Measurements from ENCODE around the gene EYA2. TPM values are rescaled to one million over a fixed set of nuclear protein-coding genes. Genes with fewer than 3 reads are reported as not detected.

EYA2 gene
- total and polyA plus RNA-seq, 2 donors = 0.70 to 2.2 TPM

DNA sequence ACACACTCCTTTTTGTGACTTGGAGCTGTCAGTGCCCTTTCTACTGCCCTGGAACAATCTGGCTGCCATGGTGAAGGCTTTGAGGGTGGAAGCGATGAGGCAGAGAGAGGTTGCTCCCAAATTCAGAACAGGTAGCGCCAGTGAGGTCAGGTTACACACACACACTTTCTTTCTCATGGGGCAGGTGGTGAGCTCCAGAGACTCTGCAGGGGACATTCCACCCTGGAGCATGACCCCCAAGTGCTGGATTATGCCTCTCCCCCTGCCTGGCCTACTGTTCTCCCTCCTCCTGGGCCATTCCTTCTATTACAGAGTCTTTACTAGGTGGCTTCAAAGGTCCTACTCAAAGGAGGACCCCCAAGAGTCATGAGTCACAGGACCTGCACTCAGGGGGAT lies 98.0 kb downstream of the EYA2 start:
- no peaks in the 10 kb centered on the region for H3K36me3 ChIP-seq (ENCODE audit: insufficient read depth)
- no peak overlapping the region for H3K4me3 ChIP-seq (ENCODE audit: low read depth, low read length)
- 94% methylated on average over 2 of the region's 2 CpGs for WGBS
- no peaks in the 10 kb centered on the region for H3K4me1 ChIP-seq (ENCODE audit: insufficient read depth)
- DNase-seq (ENCODE audit: extremely low spot score) = no peak
- no peak overlapping the region for H3K27ac ChIP-seq (ENCODE audit: low read depth)

DNA sequence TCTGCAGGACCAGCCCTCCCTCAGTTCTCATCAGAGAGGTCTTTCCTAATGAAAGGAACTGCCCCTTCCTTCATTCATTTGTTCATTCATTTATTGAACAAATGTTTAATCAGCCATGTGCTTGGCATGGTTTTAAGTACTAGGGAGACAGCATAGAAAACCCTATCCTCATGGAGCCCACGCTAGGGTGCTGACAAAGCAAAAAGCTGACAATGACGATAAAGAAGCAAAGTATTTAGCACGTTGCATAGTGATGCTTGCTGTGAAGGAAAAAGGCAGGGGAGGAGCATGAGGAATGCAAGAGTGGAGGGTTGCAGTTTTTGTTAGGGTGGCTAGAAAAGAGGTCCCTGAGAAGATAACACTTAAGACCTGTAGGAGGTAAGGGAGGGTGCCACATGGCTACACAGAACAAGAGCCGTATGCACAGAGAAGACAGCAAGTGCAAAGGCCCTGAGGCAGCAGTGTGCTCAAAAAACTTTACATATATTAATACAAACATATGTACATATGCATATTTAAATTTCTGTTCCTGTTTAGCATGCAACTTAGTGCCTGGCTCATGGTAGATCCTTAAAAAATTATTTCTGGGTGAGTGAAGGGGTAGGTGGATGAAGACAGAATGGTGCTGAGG lies 98.9 kb downstream of the EYA2 start:
- DNase-seq (ENCODE audit: extremely low spot score) = no peak
- H3K36me3 ChIP-seq (ENCODE audit: insufficient read depth) = no peaks in the 10 kb centered on the region
- H3K4me3 ChIP-seq (ENCODE audit: low read depth, low read length) = no peak overlapping the region
- no peak overlapping the region for H3K27ac ChIP-seq (ENCODE audit: low read depth)
- WGBS = 77% methylated on average over 4 of the region's 4 CpGs
- no peaks in the 10 kb centered on the region for H3K4me1 ChIP-seq (ENCODE audit: insufficient read depth)

DNA sequence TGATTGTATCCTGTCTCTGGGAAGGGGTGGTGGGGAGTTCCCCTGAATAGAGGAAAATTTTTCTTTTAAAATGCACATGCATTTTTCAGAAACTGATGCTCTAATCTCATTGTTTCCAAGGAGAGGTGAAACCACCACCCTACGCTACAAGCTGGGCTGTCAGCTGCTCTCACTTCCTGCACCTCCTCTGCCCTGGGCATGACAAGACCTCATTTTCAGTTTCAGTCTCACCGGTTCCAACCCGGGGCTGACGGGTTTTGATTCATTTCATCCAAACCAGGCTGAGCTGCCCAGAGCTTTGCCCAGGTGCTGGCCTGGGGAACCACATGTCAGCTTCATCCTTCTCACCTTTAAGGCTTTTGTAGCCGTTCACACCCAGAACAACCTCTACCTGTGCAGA lies 99.7 kb downstream of the EYA2 start:
- Histone ChIP-seq H3K36me3 (ENCODE audit: insufficient read depth) (no peaks in the 10 kb centered on the region), H3K4me1 (ENCODE audit: insufficient read depth) (no peaks in the 10 kb centered on the region), H3K4me3 (ENCODE audit: low read depth, low read length) (no peak overlapping the region), H3K27ac (ENCODE audit: low read depth) (no peak overlapping the region)
- no peak for DNase-seq (ENCODE audit: extremely low spot score)
- 65% methylated on average over 5 of the region's 5 CpGs for WGBS

DNA sequence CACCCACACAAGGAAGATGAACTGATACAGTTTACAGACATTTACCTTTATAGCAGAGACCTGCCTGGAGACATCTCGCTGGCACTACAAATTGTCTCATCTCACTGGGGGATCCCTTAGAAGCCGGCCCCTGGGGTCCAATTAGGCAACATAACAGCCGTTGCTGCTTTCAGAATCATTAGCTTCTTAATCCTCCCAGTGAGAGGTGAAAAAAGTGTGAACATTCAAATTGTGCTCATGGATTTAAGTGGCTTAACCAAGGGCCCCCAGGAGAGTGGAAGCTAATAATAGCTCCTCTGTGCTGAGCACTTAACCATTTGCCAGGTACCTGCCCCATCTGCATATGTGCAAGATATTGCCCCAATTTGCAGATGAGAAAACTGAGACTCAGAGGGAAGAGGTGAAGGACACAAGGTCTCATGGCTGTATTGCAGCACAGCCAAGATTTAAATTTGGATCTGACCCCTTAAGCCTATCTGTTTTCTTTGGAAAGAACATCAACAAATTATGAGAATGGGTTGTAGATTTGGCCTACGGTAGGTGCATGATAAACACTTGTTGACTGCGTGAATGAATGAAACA lies 101.0 kb downstream of the EYA2 start:
- Histone ChIP-seq H3K4me1 (ENCODE audit: insufficient read depth) (no peaks in the 10 kb centered on the region), H3K4me3 (ENCODE audit: low read depth, low read length) (no peak overlapping the region), H3K36me3 (ENCODE audit: insufficient read depth) (no peaks in the 10 kb centered on the region), H3K27ac (ENCODE audit: low read depth) (no peak overlapping the region)
- DNase-seq (ENCODE audit: extremely low spot score) = no peak
- WGBS = 55% methylated on average over 5 of the region's 5 CpGs

DNA sequence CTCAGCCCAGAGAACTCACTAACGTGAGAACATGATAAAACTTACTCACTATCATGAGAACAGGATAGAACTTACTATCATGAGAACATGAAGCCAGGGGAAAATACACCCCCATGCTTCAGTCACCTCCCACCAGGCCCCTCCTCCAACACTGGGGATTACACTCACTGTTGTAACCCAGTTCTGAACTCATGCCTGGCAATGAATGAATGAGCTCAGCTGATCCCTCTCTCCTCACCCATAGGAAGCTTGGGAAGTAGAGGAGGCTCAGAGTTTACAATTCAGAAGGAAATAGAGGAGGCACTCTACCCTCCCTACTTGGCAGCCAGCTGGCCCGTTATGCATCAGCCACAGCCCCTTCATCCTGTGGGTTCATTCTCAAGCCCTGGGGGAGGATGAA lies 102.5 kb downstream of the EYA2 start:
- Histone ChIP-seq H3K27ac (ENCODE audit: low read depth) (no peak overlapping the region), H3K4me1 (ENCODE audit: insufficient read depth) (no peaks in the 10 kb centered on the region), H3K4me3 (ENCODE audit: low read depth, low read length) (no peak overlapping the region), H3K36me3 (ENCODE audit: insufficient read depth) (no peaks in the 10 kb centered on the region)
- 58% methylated on average over 2 of the region's 2 CpGs for WGBS
- no peak for DNase-seq (ENCODE audit: extremely low spot score)

DNA sequence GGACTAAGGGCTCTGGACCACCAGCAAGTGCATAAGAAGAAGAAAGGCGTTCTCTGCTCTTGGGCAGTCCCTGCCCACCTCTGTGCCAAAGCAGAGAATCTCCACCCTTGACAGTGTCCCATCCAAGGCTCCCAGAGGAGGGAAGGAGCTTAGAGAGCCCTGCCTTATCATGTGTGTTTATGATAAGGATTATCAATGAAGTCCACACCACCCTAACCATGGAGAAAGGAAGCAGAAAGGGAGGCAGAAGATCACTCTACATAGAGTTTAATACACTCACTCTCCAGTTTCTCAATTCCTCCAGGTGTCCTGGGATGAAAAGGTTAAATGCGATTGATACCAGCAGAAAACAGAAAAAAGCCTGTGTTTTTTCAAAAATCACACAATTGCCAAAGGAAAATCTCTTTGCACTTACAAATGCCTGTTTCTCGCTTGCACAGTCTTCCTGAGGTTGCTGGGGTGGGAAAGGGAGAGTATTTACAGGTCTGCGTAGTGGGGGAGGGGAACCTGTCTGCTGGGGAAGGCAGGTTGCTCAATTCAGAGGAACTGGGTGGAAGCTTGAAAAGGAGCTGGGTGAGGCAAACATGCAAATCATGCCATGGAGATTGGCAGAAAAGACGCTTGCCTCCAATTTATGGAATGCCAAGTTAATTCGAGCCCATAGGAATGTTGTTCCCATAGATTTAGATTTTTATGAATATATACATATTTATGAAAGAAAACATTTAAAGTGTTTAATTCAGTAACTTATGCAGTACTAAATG lies 104.0 kb downstream of the EYA2 start:
- H3K4me3 ChIP-seq (ENCODE audit: low read depth, low read length) = no peak overlapping the region
- 36% methylated on average over 6 of the region's 6 CpGs for WGBS
- DNase-seq (ENCODE audit: extremely low spot score) = no peak
- H3K27ac ChIP-seq (ENCODE audit: low read depth) = no peak overlapping the region
- no peaks in the 10 kb centered on the region for H3K4me1 ChIP-seq (ENCODE audit: insufficient read depth)
- no peaks in the 10 kb centered on the region for H3K36me3 ChIP-seq (ENCODE audit: insufficient read depth)

DNA sequence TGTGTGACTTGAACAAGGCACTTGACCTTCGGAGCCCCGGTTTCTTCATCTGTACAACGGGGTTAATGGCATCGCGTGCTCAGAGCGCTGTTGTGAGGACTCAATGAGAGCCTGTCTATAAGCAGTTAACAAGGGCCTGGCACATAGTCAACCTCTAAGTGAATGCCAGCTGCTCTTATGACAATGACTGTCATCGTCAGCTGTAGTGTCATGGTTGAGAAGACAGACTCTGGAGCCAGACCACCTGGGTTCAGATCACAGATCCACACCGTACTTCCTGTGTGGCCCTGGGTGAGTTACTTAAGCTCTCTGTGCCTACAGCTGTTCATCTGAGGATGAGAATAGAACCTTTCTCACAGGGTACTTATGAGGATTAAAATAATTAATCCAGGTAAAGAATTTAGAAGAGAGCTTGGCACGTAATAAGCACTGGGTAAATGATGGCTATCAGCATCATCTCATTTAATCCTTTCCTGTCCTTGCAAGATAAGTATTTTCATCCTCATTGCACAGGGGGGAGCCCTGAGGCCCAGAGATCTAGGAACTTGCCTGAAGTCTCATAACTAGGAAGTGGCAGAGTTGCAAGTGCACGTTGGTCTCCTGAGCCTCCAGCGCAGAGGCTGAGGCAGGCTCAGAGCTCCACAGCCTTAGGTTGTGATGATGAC lies 105.3 kb downstream of the EYA2 start:
- 82% methylated on average over 11 of the region's 11 CpGs for WGBS
- H3K4me3 ChIP-seq (ENCODE audit: low read depth, low read length) = no peak overlapping the region
- H3K36me3 ChIP-seq (ENCODE audit: insufficient read depth) = no peaks in the 10 kb centered on the region
- H3K4me1 ChIP-seq (ENCODE audit: insufficient read depth) = no peaks in the 10 kb centered on the region
- no peak for DNase-seq (ENCODE audit: extremely low spot score)
- H3K27ac ChIP-seq (ENCODE audit: low read depth) = no peak overlapping the region

DNA sequence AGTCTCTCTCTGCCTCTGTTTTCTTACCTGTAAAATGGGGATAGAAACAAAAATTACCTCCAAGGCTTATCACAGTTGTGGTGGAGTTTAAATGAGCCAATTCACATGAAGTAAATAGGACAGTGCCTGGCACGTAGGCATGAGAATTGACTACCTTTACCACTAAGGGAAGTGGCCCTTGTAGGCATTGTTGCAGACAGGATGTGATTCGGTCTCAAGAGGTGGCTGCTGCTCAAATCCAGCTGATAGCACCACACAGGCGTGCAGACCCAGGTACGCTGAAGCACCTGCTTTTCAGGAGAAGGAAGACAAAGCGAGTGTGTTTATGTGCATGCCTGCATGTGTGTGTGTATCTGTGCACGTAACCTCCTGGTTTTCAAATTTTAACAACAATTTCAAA lies 108.6 kb downstream of the EYA2 start:
- 89% methylated on average over 6 of the region's 6 CpGs for WGBS
- Histone ChIP-seq H3K36me3 (ENCODE audit: insufficient read depth) (no peaks in the 10 kb centered on the region), H3K4me3 (ENCODE audit: low read depth, low read length) (no peak overlapping the region), H3K27ac (ENCODE audit: low read depth) (no peak overlapping the region), H3K4me1 (ENCODE audit: insufficient read depth) (no peaks in the 10 kb centered on the region)
- DNase-seq (ENCODE audit: extremely low spot score) = no peak

DNA sequence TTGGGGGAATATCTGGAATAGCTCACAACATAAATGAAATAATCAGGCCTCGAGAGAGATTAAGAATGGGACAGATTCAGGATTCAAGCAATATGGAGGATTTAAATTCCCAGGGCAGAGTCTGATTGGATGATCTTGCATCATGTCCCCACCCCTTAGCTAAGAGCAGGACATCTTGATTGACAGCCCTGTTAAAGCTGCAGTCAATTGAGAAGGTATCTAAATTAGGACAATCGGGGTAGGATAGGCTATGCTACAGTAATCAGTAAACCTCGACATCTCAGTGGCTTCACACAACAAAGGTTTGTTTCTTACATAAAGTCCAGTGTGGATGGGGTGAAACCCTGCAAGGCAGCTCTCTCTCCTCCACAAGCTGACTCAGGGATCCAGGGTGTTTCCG lies 109.5 kb downstream of the EYA2 start:
- Histone ChIP-seq H3K4me3 (ENCODE audit: low read depth, low read length) (no peak overlapping the region), H3K4me1 (ENCODE audit: insufficient read depth) (no peaks in the 10 kb centered on the region), H3K27ac (ENCODE audit: low read depth) (no peak overlapping the region), H3K36me3 (ENCODE audit: insufficient read depth) (no peaks in the 10 kb centered on the region)
- WGBS = 89% methylated on average over 4 of the region's 4 CpGs
- no peak for DNase-seq (ENCODE audit: extremely low spot score)

DNA sequence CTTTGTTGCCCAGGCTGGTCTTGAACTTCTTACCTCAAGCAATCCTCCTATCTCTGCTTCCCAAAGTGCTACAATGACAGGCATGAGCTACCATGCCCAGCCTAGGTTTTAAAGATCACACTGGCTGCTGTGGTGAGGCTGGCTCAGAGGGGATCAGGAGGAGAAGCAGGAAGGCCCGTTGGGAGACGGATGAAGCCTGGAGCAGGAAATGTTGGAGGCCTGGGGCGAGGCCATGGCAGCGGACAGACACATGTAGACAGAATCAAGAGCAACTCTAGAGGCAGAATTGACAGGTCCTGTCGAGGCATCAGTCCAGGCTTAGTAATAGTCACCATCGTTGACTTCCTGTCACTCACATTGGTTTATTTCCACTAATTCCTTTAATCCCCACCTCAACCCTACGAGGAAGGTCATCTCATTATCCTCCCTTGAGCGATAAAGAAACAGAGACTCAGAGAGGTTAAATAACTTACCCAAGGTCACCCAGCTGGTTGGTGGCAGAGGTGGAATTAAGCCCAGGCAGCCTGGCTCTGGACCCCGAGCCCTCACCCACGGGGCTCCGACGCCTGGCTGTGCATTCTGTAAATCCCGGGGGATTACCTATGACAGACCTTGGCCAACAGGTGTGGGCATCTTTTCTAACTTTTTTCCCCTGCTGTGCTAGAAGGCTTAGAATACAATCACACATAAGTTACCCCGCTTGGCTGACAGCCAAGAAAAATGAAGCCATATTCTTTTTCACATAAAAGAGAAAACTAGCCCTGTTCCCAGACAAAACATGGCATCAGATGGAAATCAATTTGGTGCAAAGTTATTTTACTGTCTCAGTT lies 113.4 kb downstream of the EYA2 start:
- WGBS = 51% methylated on average over 14 of the region's 14 CpGs
- no peaks in the 10 kb centered on the region for H3K36me3 ChIP-seq (ENCODE audit: insufficient read depth)
- no peak for DNase-seq (ENCODE audit: extremely low spot score)
- no peak overlapping the region for H3K27ac ChIP-seq (ENCODE audit: low read depth)
- H3K4me1 ChIP-seq (ENCODE audit: insufficient read depth) = no peaks in the 10 kb centered on the region
- H3K4me3 ChIP-seq (ENCODE audit: low read depth, low read length) = no peak overlapping the region

DNA sequence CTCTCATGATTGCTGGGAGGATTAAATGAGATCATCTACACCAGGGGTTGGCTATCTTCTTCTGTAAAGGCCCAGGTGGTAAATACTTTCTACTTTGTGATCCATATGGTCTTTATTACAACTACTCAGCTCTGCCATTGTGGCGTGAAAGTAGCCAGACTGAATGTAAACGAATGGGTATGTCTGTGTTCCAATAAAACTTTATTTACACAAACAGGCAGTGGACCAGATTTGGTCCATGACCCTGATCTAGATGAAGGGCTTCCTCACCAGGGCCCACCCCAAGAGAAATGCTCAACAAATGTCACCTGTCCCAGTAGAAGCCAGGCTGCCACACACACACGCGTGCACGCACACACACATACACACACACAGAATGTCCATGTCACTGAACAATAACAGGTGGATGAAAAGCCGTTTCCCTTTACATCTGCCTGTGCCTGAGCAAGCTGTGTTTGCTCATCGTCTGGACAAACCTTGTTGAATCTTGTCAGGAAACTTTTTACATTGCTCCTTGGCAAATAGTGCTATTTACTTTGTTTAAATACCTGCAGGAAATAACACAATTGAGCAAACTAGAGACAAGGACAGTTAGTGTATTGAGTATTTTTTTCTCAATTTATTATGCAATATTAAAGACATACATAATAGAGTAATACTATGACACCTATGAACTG lies 114.3 kb downstream of the EYA2 start:
- no peak overlapping the region for H3K27ac ChIP-seq (ENCODE audit: low read depth)
- no peaks in the 10 kb centered on the region for H3K4me1 ChIP-seq (ENCODE audit: insufficient read depth)
- H3K4me3 ChIP-seq (ENCODE audit: low read depth, low read length) = no peak overlapping the region
- H3K36me3 ChIP-seq (ENCODE audit: insufficient read depth) = no peaks in the 10 kb centered on the region
- DNase-seq (ENCODE audit: extremely low spot score) = no peak
- WGBS = 72% methylated on average over 7 of the region's 7 CpGs

DNA sequence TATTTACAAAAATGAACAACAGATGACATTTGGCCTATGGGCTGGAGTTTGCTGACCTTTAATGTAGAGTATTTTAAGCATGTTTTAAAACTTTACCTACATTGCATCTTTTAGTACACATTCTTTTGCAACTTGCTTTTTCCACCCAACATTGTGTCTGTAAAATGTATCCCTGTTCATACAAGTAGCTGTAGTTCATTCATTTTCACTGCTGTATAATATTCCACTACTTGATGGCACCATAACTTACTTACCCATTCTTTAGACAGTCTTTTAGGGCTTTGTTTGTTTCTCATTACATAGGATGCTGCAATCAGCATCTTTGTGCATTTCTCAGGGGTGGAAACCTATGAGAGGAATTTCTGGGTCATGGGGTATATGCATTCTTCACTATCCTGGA lies 115.1 kb downstream of the EYA2 start:
- H3K4me3 ChIP-seq (ENCODE audit: low read depth, low read length) = no peak overlapping the region
- H3K4me1 ChIP-seq (ENCODE audit: insufficient read depth) = no peaks in the 10 kb centered on the region
- no peak for DNase-seq (ENCODE audit: extremely low spot score)
- H3K27ac ChIP-seq (ENCODE audit: low read depth) = no peak overlapping the region
- H3K36me3 ChIP-seq (ENCODE audit: insufficient read depth) = no peaks in the 10 kb centered on the region

DNA sequence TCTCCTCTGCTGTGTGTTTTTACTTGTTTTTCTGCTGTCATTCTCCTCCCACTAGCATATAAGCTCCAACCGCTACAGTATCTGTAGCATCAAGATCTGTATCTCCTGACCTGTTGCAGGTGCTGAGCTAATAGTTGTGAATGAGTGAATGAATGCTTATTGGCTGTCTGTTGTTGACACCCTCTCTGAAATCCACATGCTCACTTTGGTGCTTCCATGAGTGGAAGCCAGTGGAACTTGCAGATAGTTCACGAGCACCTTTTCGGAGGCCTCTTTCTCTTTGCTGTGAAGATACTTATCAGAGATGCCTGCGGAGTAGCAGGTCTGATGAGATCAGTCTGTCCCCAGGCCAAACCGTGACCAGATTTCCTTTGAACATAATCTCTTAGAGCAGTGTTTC lies 117.3 kb downstream of the EYA2 start:
- WGBS = 49% methylated on average over 5 of the region's 5 CpGs
- DNase-seq (ENCODE audit: extremely low spot score) = no peak
- Histone ChIP-seq H3K27ac (ENCODE audit: low read depth) (no peak overlapping the region), H3K4me3 (ENCODE audit: low read depth, low read length) (no peak overlapping the region), H3K4me1 (ENCODE audit: insufficient read depth) (no peaks in the 10 kb centered on the region), H3K36me3 (ENCODE audit: insufficient read depth) (no peaks in the 10 kb centered on the region)

Data from urinary bladder (tissue), 4 donors.